SJCRH30 (cell line): ENCODE data around the gene MTHFD1L. TPM values are rescaled to one million over a fixed set of nuclear protein-coding genes. Genes with fewer than 3 reads are reported as not detected.
"Not testable (repeated sequence)": the region's sequence is repeated elsewhere in the genome, so short reads cannot be mapped to it uniquely, and the experiment has no call there.

Experiments used
- DNase-seq, 2 experiments: peaks; one replicate each; pipeline ENCODE4 v3.0.0-alpha.2; 2015 to 2020
- H3K27ac ChIP-seq: fragments of 250-450 bp; sonication (Bioruptor Pico); 2 replicates; pipeline ENCODE4 v1.5.1; 2020; ENCODE audit warnings: mild to moderate bottlenecking, moderate library complexity
- H3K27me3 ChIP-seq: fragments of 250-450 bp; sonication (Bioruptor Pico); 2 replicates; pipeline ENCODE4 v1.5.1; 2020; ENCODE audit warnings: mild to moderate bottlenecking, moderate library complexity
- H3K36me3 ChIP-seq: fragments of 250-450 bp; sonication (Bioruptor Pico); 2 replicates; pipeline ENCODE4 v1.5.1; 2020; ENCODE audit warnings: mild to moderate bottlenecking, moderate library complexity
- H3K4me1 ChIP-seq: fragments of 250-450 bp; sonication (Bioruptor Pico); 2 replicates; pipeline ENCODE4 v1.5.1; 2020; ENCODE audit warnings: mild to moderate bottlenecking, moderate library complexity
- H3K4me3 ChIP-seq: fragments of 250-450 bp; sonication (Bioruptor Pico); 2 replicates; pipeline ENCODE4 v1.5.1; 2020; ENCODE audit warnings: mild to moderate bottlenecking, moderate library complexity
- H3K9me3 ChIP-seq: fragments of 250-450 bp; sonication (Bioruptor Pico); replicated peaks from 2 replicates; pipeline ENCODE4 v1.5.1; 2020; ENCODE audit warnings: mild to moderate bottlenecking, moderate library complexity
- total RNA-seq: library from RNA; depleted of rRNA; stranded (reverse); fragments of >200 nt; shearing (Covaris generic); gene quantifications from 2 replicates; pipeline ENCODE4 v1.2.3, GENCODE V29; 2014; rRNA removed

Gene MTHFD1L
- 44.7 and 51.3 TPM in 2 replicates for total RNA-seq

- Histone ChIP-seq H3K4me3 (peak within 1 kb of the TSS; percentile 91), H3K4me1 (peaks cover 7% of the 10 kb centered on the region; the same call in 1 of the 2 replicates), H3K27me3 (no peaks in the 10 kb centered on the region), H3K27ac (peak within 1 kb of the TSS; percentile 82), H3K9me3 (no peaks in the 10 kb centered on the region), H3K36me3 (peaks cover 6% of the 10 kb centered on the region; the same call in 1 of the 2 replicates)
- peak; percentile 91 to 92 for DNase-seq
Measured at GRCh38 chr6:150865406-150866146, at the start of gene MTHFD1L. Gene MTHFD1L, plus strand, starts transcription at chr6:150865702. Its CDS starts 121 bp downstream, at chr6:150865823.

- H3K4me3 ChIP-seq, H3K27me3 ChIP-seq, DNase-seq, H3K27ac ChIP-seq, H3K4me1 ChIP-seq, H3K36me3 ChIP-seq, H3K9me3 ChIP-seq: not testable (repeated sequence)
Measured at GRCh38 chr6:150816554-150816953, 48.9 kb upstream of the MTHFD1L start.

GRCh38 chr6:150822932-150823331 lies 42.6 kb upstream of the MTHFD1L start:
- H3K27me3 ChIP-seq, result no peaks in the 10 kb centered on the region
- H3K9me3 ChIP-seq, result no peaks in the 10 kb centered on the region
- H3K4me3 ChIP-seq, result no peak overlapping the region
- H3K27ac ChIP-seq, result no peak overlapping the region
- H3K4me1 ChIP-seq, result no peaks in the 10 kb centered on the region
- 0 out of 2 replicates have a peak, but pooled peaks cover 3% of the 10 kb centered on the region for H3K36me3 ChIP-seq
- DNase-seq, result no peak

- no peaks in the 10 kb centered on the region for H3K4me1 ChIP-seq
- no peaks in the 10 kb centered on the region for H3K36me3 ChIP-seq
- no peak overlapping the region for H3K27ac ChIP-seq
- H3K9me3 ChIP-seq, result no peaks in the 10 kb centered on the region
- H3K27me3 ChIP-seq, result no peaks in the 10 kb centered on the region
- no peak for DNase-seq
- no peak overlapping the region for H3K4me3 ChIP-seq
Measured at GRCh38 chr6:150826788-150827187, 38.7 kb upstream of the MTHFD1L start.

GRCh38 chr6:150828107-150828506 lies 37.4 kb upstream of the MTHFD1L start:
- H3K9me3 ChIP-seq, H3K36me3 ChIP-seq, H3K27me3 ChIP-seq, H3K4me3 ChIP-seq, H3K27ac ChIP-seq, DNase-seq, H3K4me1 ChIP-seq: not testable (repeated sequence)

GRCh38 chr6:150830439-150831165 lies 34.9 kb upstream of the MTHFD1L start:
- Histone ChIP-seq H3K9me3 (no peaks in the 10 kb centered on the region), H3K27me3 (no peaks in the 10 kb centered on the region), H3K4me3 (no peak overlapping the region), H3K36me3 (no peaks in the 10 kb centered on the region), H3K4me1 (no peaks in the 10 kb centered on the region), H3K27ac (no peak overlapping the region)
- DNase-seq, result no peak

- DNase-seq, result no peak
- H3K27ac ChIP-seq, result no peak overlapping the region
- no peaks in the 10 kb centered on the region for H3K36me3 ChIP-seq
- no peak overlapping the region for H3K4me3 ChIP-seq
- H3K27me3 ChIP-seq, result no peaks in the 10 kb centered on the region
- H3K9me3 ChIP-seq, result no peaks in the 10 kb centered on the region
- no peaks in the 10 kb centered on the region for H3K4me1 ChIP-seq
Measured at GRCh38 chr6:150831577-150831976, 33.9 kb upstream of the MTHFD1L start.

- no peaks in the 10 kb centered on the region for H3K4me1 ChIP-seq
- H3K4me3 ChIP-seq, result no peak overlapping the region
- H3K36me3 ChIP-seq, result no peaks in the 10 kb centered on the region
- H3K27ac ChIP-seq, result no peak overlapping the region
- DNase-seq, result no peak
- no peaks in the 10 kb centered on the region for H3K27me3 ChIP-seq
- H3K9me3 ChIP-seq, result no peaks in the 10 kb centered on the region
Measured at GRCh38 chr6:150835620-150836019, 29.9 kb upstream of the MTHFD1L start.

GRCh38 chr6:150840185-150840584 lies 25.3 kb upstream of the MTHFD1L start:
- Histone ChIP-seq H3K4me3 (no peak overlapping the region), H3K36me3 (no peaks in the 10 kb centered on the region), H3K4me1 (no peaks in the 10 kb centered on the region), H3K27ac (no peak overlapping the region), H3K27me3 (no peaks in the 10 kb centered on the region), H3K9me3 (no peaks in the 10 kb centered on the region)
- no peak for DNase-seq

- Histone ChIP-seq H3K27ac (no peak overlapping the region), H3K4me1 (no peaks in the 10 kb centered on the region), H3K27me3 (no peaks in the 10 kb centered on the region), H3K36me3 (no peaks in the 10 kb centered on the region), H3K9me3 (no peaks in the 10 kb centered on the region), H3K4me3 (no peak overlapping the region)
- no peak for DNase-seq
Measured at GRCh38 chr6:150841189-150841588, 24.3 kb upstream of the MTHFD1L start.

GRCh38 chr6:150841697-150842096 lies 23.8 kb upstream of the MTHFD1L start:
- DNase-seq, result no peak
- Histone ChIP-seq H3K4me3 (no peak overlapping the region), H3K36me3 (no peaks in the 10 kb centered on the region; the same call in 1 of the 2 replicates), H3K27ac (no peak overlapping the region), H3K9me3 (no peaks in the 10 kb centered on the region), H3K27me3 (no peaks in the 10 kb centered on the region), H3K4me1 (no peaks in the 10 kb centered on the region)

GRCh38 chr6:150844371-150844770 lies 21.1 kb upstream of the MTHFD1L start:
- no peak for DNase-seq
- H3K27me3 ChIP-seq, result no peaks in the 10 kb centered on the region

GRCh38 chr6:150846641-150847040 lies 18.9 kb upstream of the MTHFD1L start:
- H3K27ac ChIP-seq, result no peak overlapping the region
- H3K9me3 ChIP-seq, result 0 out of 2 replicates have a peak, but pooled peaks cover 5% of the 10 kb centered on the region
- H3K4me3 ChIP-seq, result no peak overlapping the region
- H3K36me3 ChIP-seq, result no peaks in the 10 kb centered on the region; the same call in 1 of the 2 replicates
- no peaks in the 10 kb centered on the region for H3K4me1 ChIP-seq
- DNase-seq, result no peak
- H3K27me3 ChIP-seq, result no peaks in the 10 kb centered on the region

More at GRCh38 chr6:150844371-150844770, 21.1 kb upstream of the MTHFD1L start:
- H3K9me3 ChIP-seq, result 0 out of 2 replicates have a peak, but pooled peaks cover 5% of the 10 kb centered on the region
- no peaks in the 10 kb centered on the region for H3K4me1 ChIP-seq
- no peaks in the 10 kb centered on the region; the same call in 1 of the 2 replicates for H3K36me3 ChIP-seq
- H3K27ac ChIP-seq, result no peak overlapping the region
- no peak overlapping the region for H3K4me3 ChIP-seq

- no peaks in the 10 kb centered on the region for H3K27me3 ChIP-seq
- DNase-seq, result no peak
- 0 out of 2 replicates have a peak, but pooled peaks cover 5% of the 10 kb centered on the region for H3K9me3 ChIP-seq
- no peak overlapping the region for H3K27ac ChIP-seq
- no peak overlapping the region for H3K4me3 ChIP-seq
- no peaks in the 10 kb centered on the region; the same call in 1 of the 2 replicates for H3K36me3 ChIP-seq
- no peaks in the 10 kb centered on the region for H3K4me1 ChIP-seq
Measured at GRCh38 chr6:150848400-150848799, 17.1 kb upstream of the MTHFD1L start.

- peaks cover 15% of the 10 kb centered on the region for H3K4me1 ChIP-seq
- H3K27me3 ChIP-seq, H3K9me3 ChIP-seq, DNase-seq, H3K27ac ChIP-seq, H3K36me3 ChIP-seq, H3K4me3 ChIP-seq: not testable (repeated sequence)
Measured at GRCh38 chr6:150854392-150854791, 11.1 kb upstream of the MTHFD1L start.
